ENCODE data around the gene ANXA6.
A peak's percentile ranks its signal among the peaks of the same experiment; 100 is the strongest.

ANXA6 gene

DNA sequence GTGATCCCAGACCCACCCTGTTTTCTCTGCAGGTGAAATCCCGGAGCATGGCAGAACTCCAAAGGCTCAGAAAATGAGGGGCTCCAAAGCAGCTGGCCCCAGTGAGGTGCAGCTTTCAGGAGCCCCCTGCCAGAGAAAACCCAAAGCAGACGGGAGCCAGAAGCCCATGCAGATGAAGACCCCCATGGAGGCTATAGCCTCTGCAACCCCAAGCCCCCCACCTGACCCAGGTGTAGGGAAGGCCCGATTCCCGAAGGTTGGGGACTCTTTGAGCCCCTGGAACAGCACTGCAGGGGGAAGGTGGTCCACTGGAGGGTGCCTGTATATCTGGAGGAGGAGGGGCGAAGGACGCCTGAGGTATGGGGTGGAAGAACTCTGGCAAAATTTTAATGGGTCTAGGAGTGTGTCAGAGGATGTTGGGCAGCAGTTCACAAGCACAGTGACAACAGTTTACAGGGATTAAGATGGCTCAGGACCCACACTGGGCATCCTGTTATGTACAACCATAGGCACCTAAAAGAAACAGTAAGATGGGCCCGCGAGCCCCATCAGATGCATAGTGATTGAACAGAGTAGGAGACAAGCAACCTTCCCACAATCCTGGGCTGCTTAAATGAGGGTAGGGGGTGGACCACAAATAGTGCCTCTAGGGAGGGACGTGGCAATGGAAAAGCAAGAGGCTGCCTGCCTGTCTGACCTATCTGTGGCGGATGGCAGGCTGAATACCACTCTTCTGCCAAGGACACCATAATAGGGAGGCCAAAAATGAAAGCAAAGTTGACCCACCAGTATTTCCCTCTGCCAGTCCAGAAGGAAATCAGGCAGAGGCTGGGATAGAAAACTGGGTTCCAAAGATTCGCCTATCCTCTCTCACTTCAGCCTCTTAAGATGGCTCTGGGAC lies 16.4 kb upstream of the ANXA6 start:
- DNase-seq (ENCODE audit: low spot score) = no peak
- Histone ChIP-seq H3K27ac (no peak overlapping the region), H3K4me3 (no peak overlapping the region)
- TF ChIP-seq, protein P1, sequence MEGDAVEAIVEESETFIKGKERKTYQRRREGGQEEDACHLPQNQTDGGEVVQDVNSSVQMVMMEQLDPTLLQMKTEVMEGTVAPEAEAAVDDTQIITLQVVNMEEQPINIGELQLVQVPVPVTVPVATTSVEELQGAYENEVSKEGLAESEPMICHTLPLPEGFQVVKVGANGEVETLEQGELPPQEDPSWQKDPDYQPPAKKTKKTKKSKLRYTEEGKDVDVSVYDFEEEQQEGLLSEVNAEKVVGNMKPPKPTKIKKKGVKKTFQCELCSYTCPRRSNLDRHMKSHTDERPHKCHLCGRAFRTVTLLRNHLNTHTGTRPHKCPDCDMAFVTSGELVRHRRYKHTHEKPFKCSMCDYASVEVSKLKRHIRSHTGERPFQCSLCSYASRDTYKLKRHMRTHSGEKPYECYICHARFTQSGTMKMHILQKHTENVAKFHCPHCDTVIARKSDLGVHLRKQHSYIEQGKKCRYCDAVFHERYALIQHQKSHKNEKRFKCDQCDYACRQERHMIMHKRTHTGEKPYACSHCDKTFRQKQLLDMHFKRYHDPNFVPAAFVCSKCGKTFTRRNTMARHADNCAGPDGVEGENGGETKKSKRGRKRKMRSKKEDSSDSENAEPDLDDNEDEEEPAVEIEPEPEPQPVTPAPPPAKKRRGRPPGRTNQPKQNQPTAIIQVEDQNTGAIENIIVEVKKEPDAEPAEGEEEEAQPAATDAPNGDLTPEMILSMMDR (IDR thresholded peaks at IDR 0.05) = no peak

GRCh38 chr5:151171529-151171928 lies 13.9 kb upstream of the ANXA6 start:
- TF ChIP-seq, protein P1 (IDR thresholded peaks at IDR 0.05) = no peak
- DNase-seq (ENCODE audit: low spot score) = no peak
- no peak overlapping the region for H3K4me3 ChIP-seq
- no peak overlapping the region for H3K27ac ChIP-seq

DNA sequence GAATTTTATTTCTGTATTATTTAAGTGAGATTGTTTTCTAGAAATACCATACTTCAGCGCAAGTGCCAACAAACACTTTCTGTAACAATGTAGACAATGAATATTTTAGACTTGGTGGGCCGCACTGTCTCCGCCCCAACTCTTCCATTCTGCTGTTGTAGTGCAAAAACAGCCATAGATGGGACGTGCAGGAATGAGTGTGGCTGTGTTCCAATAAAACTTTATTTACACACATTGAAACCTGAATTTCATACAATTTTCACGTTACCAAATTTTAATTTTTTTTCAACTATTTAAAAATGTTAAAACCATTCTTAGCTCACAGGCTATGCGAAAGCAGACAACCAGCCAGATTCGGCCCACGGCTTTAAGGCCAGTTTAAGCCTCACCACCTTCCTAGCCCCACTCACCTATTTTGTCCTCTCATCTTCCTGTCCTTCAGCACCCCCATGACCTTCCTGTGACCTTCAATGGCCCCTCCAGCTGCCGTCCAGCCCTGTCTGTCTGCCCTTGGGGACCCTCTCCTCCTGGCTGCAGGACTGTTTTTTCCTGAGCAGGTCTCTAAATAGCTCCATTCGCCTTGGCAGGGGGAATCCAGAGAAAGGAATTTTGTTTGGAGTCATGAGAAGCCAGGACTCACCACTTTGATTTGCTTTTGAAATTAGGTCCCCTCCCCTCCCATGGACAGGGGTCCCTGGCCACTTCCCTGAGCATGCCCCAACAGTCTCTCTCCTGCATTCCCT lies 11.2 kb upstream of the ANXA6 start:
- Histone ChIP-seq H3K4me3 (no peak overlapping the region), H3K27ac (no peak overlapping the region)
- TF ChIP-seq, protein P1 (IDR thresholded peaks at IDR 0.05) = no peak
- DNase-seq (ENCODE audit: low spot score) = peak; percentile 49

GRCh38 chr5:151167022-151167421 lies 9.4 kb upstream of the ANXA6 start:
- Histone ChIP-seq H3K4me3 (no peak overlapping the region), H3K27ac (no peak overlapping the region)
- DNase-seq (ENCODE audit: low spot score) = no peak
- TF ChIP-seq, protein P1 (IDR thresholded peaks at IDR 0.05) = no peak

GRCh38 chr5:151164687-151165392 lies 7.3 kb upstream of the ANXA6 start:
- TF ChIP-seq, protein P1 (IDR thresholded peaks at IDR 0.05) = peak; percentile 73
- no peak overlapping the region for H3K4me3 ChIP-seq
- no peak overlapping the region for H3K27ac ChIP-seq
- peak; percentile 85 for DNase-seq (ENCODE audit: low spot score)

GRCh38 chr5:151162776-151163175 lies 5.2 kb upstream of the ANXA6 start:
- no peak for DNase-seq (ENCODE audit: low spot score)
- TF ChIP-seq, protein P1 (IDR thresholded peaks at IDR 0.05) = no peak
- Histone ChIP-seq H3K4me3 (no peak overlapping the region), H3K27ac (no peak overlapping the region)

Data from coronary artery (tissue), 2 donors.